Measurements from ENCODE around the gene RBM15B. TPM values are rescaled to one million over a fixed set of nuclear protein-coding genes. Genes with fewer than 3 reads are reported as not detected.

The RBM15B gene
- total RNA-seq, 1 experiment from 2014 or later, result 61.1 TPM

DNA sequence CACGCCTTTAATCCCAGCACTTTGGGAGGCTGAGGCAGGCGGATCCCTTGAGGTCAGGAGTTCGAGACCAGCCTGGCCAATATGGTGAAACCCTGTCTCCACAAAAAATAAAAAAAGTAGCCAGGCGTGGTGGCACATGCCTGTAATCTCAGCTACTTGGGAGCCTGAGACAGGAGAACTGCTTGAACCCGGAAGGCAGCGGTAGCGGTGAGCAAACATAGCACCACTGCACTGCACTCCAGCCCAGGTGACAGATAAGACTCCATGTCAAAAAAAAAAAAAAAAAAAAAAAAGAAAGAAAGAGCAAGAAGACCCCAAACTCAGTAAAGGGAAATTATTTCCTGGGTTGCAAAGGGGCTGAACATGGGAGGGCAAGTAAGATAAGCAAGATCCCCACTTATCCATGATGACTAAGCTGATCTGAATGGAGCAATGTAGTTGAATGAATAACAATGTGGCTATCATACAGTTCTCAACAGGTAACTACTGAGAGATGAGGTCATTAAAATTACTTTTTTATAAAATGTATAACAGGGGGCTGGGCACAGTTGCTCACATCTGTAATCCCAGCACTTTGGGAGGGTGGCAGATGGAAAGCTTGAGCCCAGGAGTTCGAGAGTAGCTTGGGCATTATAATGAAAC is 46.0 kb downstream of the RBM15B start:
- Histone ChIP-seq H2AFZ (ENCODE audit: low read length) (no peak overlapping the region), H3K4me2 (ENCODE audit: insufficient read depth, insufficient read length, low read length) (no peak overlapping the region), H4K5ac (ENCODE audit: insufficient read length, low read depth, low read length) (no peak overlapping the region), H3K4ac (ENCODE audit: low read depth, low read length) (no peak overlapping the region), H3K9ac (ENCODE audit: extremely low read depth, insufficient read length, low read length) (no peak overlapping the region), H2AK5ac (ENCODE audit: insufficient read length, low read length) (no peak overlapping the region), H3K14ac (ENCODE audit: insufficient read depth, low read length) (no peak overlapping the region), H3K23me2 (ENCODE audit: insufficient read length, low read depth, low read length, poor library complexity, severe bottlenecking) (no peaks in the 10 kb centered on the region), H3K79me2 (ENCODE audit: insufficient read depth, low read length) (no peaks in the 10 kb centered on the region), H2BK5ac (ENCODE audit: insufficient read length, low read length) (no peak overlapping the region), H2BK20ac (ENCODE audit: low read depth, low read length, poor library complexity, severe bottlenecking) (no peak overlapping the region), H3K4me1 (ENCODE audit: insufficient read depth, low read length) (no peaks in the 10 kb centered on the region), H2BK15ac (ENCODE audit: low read depth, low read length) (no peak overlapping the region), H3K23ac (ENCODE audit: insufficient read length, low read depth, low read length) (no peak overlapping the region), H3K27me3 (ENCODE audit: insufficient read depth, low read length) (no peaks in the 10 kb centered on the region), H3K79me1 (ENCODE audit: insufficient read depth, low read depth, low read length, poor library complexity, severe bottlenecking) (peaks cover 3% of the 10 kb centered on the region), H3K18ac (ENCODE audit: insufficient read length, low read depth, low read length) (no peak overlapping the region), H2BK120ac (ENCODE audit: low read depth, low read length, poor library complexity, severe bottlenecking) (no peak overlapping the region), H3K9me3 (ENCODE audit: control insufficient read depth, low read depth, low read length) (no peaks in the 10 kb centered on the region), H2BK12ac (ENCODE audit: insufficient read length, low read depth, low read length) (no peak overlapping the region), H3T11ph (ENCODE audit: low read length) (no peak overlapping the region), H4K20me1 (ENCODE audit: control insufficient read depth, insufficient read depth, insufficient read length) (no peaks in the 10 kb centered on the region), H3K56ac (ENCODE audit: insufficient read length, low read depth, low read length) (no peak overlapping the region), H4K8ac (replicated peaks; ENCODE audit: insufficient read length, low read depth, low read length) (no peak overlapping the region), H4K91ac (ENCODE audit: insufficient read length, low read depth, low read length) (no peak overlapping the region), H3K27ac (ENCODE audit: insufficient read length, low read depth, low read length) (no peak overlapping the region)
- no peak overlapping the region for H3K4me3 Mint-ChIP-seq
- no peak overlapping the region for H3K27ac Mint-ChIP-seq
- H3K9me3 Mint-ChIP-seq, result no peaks in the 10 kb centered on the region
- DNase-seq, result no peak
- H3K4me1 Mint-ChIP-seq, result no peaks in the 10 kb centered on the region
- no peaks in the 10 kb centered on the region for H3K27me3 Mint-ChIP-seq (ENCODE audit: low read depth)
- H3K36me3 Mint-ChIP-seq (ENCODE audit: insufficient read depth in 1 of 3, low read depth in 3 of 3), result peaks cover 11 to 50% (median 26%) of the 10 kb centered on the region in 3 experiments; a peak in 6 of 7 replicates
- TF ChIP-seq, protein P1, sequence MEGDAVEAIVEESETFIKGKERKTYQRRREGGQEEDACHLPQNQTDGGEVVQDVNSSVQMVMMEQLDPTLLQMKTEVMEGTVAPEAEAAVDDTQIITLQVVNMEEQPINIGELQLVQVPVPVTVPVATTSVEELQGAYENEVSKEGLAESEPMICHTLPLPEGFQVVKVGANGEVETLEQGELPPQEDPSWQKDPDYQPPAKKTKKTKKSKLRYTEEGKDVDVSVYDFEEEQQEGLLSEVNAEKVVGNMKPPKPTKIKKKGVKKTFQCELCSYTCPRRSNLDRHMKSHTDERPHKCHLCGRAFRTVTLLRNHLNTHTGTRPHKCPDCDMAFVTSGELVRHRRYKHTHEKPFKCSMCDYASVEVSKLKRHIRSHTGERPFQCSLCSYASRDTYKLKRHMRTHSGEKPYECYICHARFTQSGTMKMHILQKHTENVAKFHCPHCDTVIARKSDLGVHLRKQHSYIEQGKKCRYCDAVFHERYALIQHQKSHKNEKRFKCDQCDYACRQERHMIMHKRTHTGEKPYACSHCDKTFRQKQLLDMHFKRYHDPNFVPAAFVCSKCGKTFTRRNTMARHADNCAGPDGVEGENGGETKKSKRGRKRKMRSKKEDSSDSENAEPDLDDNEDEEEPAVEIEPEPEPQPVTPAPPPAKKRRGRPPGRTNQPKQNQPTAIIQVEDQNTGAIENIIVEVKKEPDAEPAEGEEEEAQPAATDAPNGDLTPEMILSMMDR (conservative IDR thresholded peaks at IDR 0.05), result no peak
- no CpG with 5 or more reads among the region's 8 CpGs for WGBS (ENCODE audit: extremely low coverage, insufficient read length, low lambda C conversion rate)
